HEK293 (cell line): Measurements from ENCODE around the gene GALNT13.

ENCODE experiments used
- CTCF ChIA-PET: fragments of 350-600 bp; formaldehyde crosslinking; extraction: SDS; loops from one replicate; lab custom pipeline; 2021; ENCODE audit warnings: antibody characterized with exemption; lab: Yijun Ruan, JAX
- POLR2A ChIA-PET: fragments of 300-600 bp; formaldehyde crosslinking; extraction: SDS; loops from one replicate; lab custom pipeline; 2020; ENCODE audit warnings: antibody characterized with exemption, inconsistent platforms; lab: Yijun Ruan, JAX
- H3K27ac ChIP-seq: fragments of 200-500 bp; sonication (Bioruptor generic); 2 replicates; pipeline ENCODE4 v1.5.1; 2014; ENCODE audit warnings: low read depth, low read length, control low read depth, inconsistent platforms; ENCODE audit errors: extremely low read depth
- H3K36me3 ChIP-seq, 2 experiments: fragments of 200-500 bp in 1 of 2; sonication (Bioruptor generic) in 1 of 2; 1 replicate in 1 of 2; 2 replicates in 1 of 2; pipeline ENCODE4 v1.5.1; 2014 to 2017; ENCODE audit warnings: inconsistent platforms in 2 of 2, low read length in 2 of 2; ENCODE audit not compliant: control insufficient read depth in 2 of 2, insufficient read depth in 1 of 2
- H3K4me1 ChIP-seq: fragments of 200-500 bp; sonication (Bioruptor generic); 2 replicates; pipeline ENCODE4 v1.5.1; 2014; ENCODE audit warnings: mild to moderate bottlenecking, low read length, inconsistent platforms; ENCODE audit not compliant: control insufficient read depth, insufficient read depth
- H3K4me3 ChIP-seq: 2 replicates; pipeline ENCODE4 v1.5.1; 2011; ENCODE audit warnings: low read depth, mild to moderate bottlenecking, control low read depth, low read length, moderate library complexity
- H3K9me3 ChIP-seq: fragments of 200-500 bp; sonication (Bioruptor generic); 2 replicates; pipeline ENCODE4 v1.5.1; 2014; ENCODE audit warnings: low read depth, low read length, inconsistent platforms; ENCODE audit not compliant: control insufficient read depth, insufficient read depth
- BCL11B ChIP-seq: fragments of 450-650 bp; formaldehyde crosslinking; IDR thresholded peaks from 2 replicates; pipeline ENCODE4 v1.5.1; 2016; ENCODE audit warnings: low read depth, missing biosample characterization, missing genetic modification characterization
- GFI1B ChIP-seq: fragments of 450-650 bp; formaldehyde crosslinking; IDR thresholded peaks from 2 replicates; pipeline ENCODE4 v1.5.1; 2016; ENCODE audit warnings: missing biosample characterization, missing genetic modification characterization
- GLI4 ChIP-seq: fragments of 450-650 bp; formaldehyde crosslinking; IDR thresholded peaks from 2 replicates; pipeline ENCODE4 v1.5.1; 2016; ENCODE audit warnings: missing biosample characterization, missing genetic modification characterization
- SCRT1 ChIP-seq: fragments of 450-650 bp; formaldehyde crosslinking; IDR thresholded peaks from 2 replicates; pipeline ENCODE4 v1.5.1; 2016; ENCODE audit warnings: missing biosample characterization, missing genetic modification characterization, borderline replicate concordance
- TCF7L2 ChIP-seq: IDR thresholded peaks from 2 replicates; pipeline ENCODE4 v1.6.1; 2011; ENCODE audit warnings: low read depth, mild to moderate bottlenecking, inconsistent platforms, low read length, moderate library complexity, borderline replicate concordance
- YY2 ChIP-seq: fragments of 450-650 bp; formaldehyde crosslinking; IDR thresholded peaks from 2 replicates; pipeline ENCODE4 v1.5.1; 2016; ENCODE audit warnings: missing biosample characterization, missing genetic modification characterization
- ZBTB1 ChIP-seq: fragments of 450-650 bp; formaldehyde crosslinking; IDR thresholded peaks from 2 replicates; pipeline ENCODE4 v1.5.1; 2016; ENCODE audit warnings: missing biosample characterization, missing genetic modification characterization
- ZNF138 ChIP-seq: fragments of 450-650 bp; formaldehyde crosslinking; IDR thresholded peaks from 2 replicates; pipeline ENCODE4 v1.5.1; 2016; ENCODE audit warnings: missing biosample characterization, missing genetic modification characterization, borderline replicate concordance
- ZNF16 ChIP-seq: fragments of 450-650 bp; formaldehyde crosslinking; IDR thresholded peaks from 2 replicates; pipeline ENCODE4 v1.5.1; 2016; ENCODE audit warnings: low read depth, missing biosample characterization, missing genetic modification characterization
- ZNF175 ChIP-seq: fragments of 450-650 bp; formaldehyde crosslinking; IDR thresholded peaks from 2 replicates; pipeline ENCODE4 v1.5.1; 2016; ENCODE audit warnings: missing biosample characterization, missing genetic modification characterization
- ZNF521 ChIP-seq: fragments of 450-650 bp; formaldehyde crosslinking; IDR thresholded peaks from 2 replicates; pipeline ENCODE4 v1.5.1; 2017; ENCODE audit warnings: missing biosample characterization, mild to moderate bottlenecking, missing genetic modification characterization
- ZNF529 ChIP-seq: fragments of 450-650 bp; formaldehyde crosslinking; IDR thresholded peaks from 2 replicates; pipeline ENCODE4 v1.5.1; 2017; ENCODE audit warnings: missing genetic modification characterization, missing biosample characterization; ENCODE audit not compliant: insufficient replicate concordance
- ZNF610 ChIP-seq: fragments of 450-650 bp; formaldehyde crosslinking; IDR thresholded peaks from 2 replicates; pipeline ENCODE4 v1.5.1; 2016; ENCODE audit warnings: missing biosample characterization, missing genetic modification characterization, borderline replicate concordance
- ZNF626 ChIP-seq: fragments of 450-650 bp; sonication (Bioruptor Pico); formaldehyde crosslinking; IDR thresholded peaks from 2 replicates; pipeline ENCODE4 v1.5.1; 2018; ENCODE audit warnings: missing biosample characterization, missing genetic modification characterization, inconsistent platforms
- ZNF747 ChIP-seq: fragments of 450-650 bp; formaldehyde crosslinking; IDR thresholded peaks from 2 replicates; pipeline ENCODE4 v1.5.1; 2016; ENCODE audit warnings: missing biosample characterization, missing genetic modification characterization
- ZNF830 ChIP-seq: fragments of 450-650 bp; IDR thresholded peaks from 2 replicates; pipeline ENCODE4 v1.5.0; 2018; ENCODE audit warnings: missing biosample characterization, missing genetic modification characterization, low read depth, mild to moderate bottlenecking, moderate library complexity
- ZSCAN16 ChIP-seq: fragments of 450-650 bp; formaldehyde crosslinking; IDR thresholded peaks from 2 replicates; pipeline ENCODE4 v1.5.1; 2016; ENCODE audit warnings: missing biosample characterization, missing genetic modification characterization
- TF ChIP-seq, protein P1 (sequence below): fragments of 450-650 bp; formaldehyde crosslinking; IDR thresholded peaks from 2 replicates; pipeline ENCODE4 v1.5.1; 2016; ENCODE audit warnings: missing biosample characterization, missing genetic modification characterization
- TF ChIP-seq, protein P2 (sequence below): fragments of 450-650 bp; formaldehyde crosslinking; IDR thresholded peaks from 2 replicates; pipeline ENCODE4 v1.5.1; 2017; ENCODE audit warnings: missing biosample characterization, missing genetic modification characterization
- TF ChIP-seq, protein P3 (sequence below): fragments of 450-650 bp; formaldehyde crosslinking; IDR thresholded peaks from 2 replicates; pipeline ENCODE4 v1.5.1; 2016; ENCODE audit warnings: missing biosample characterization, missing genetic modification characterization
- TF ChIP-seq, protein P4 (sequence below): fragments of 450-650 bp; formaldehyde crosslinking; IDR thresholded peaks from 2 replicates; pipeline ENCODE4 v1.5.1; 2016; ENCODE audit warnings: missing biosample characterization, missing genetic modification characterization

GALNT13 gene

DNA sequence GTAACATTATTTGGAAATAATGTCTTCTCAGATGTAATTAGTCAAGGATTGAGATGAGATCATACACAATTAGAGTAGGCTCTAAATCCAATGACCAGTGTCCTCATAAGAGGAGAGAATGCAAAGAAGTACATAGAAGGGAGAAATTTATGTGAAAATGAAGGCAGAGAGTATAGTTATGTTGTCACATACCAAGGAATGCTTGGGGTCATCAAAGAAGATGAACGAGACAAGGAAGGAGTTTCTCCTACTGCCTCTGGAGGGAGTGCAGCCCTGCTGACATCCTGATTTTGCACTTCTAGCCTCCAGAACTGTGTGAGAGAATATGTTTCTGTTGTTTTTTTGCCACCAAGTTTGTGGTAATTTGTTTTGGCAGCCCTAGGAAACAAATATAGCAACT, 100.1 kb downstream of the GALNT13 start:
- CTCF ChIA-PET = no interaction called here
- no peak for TF ChIP-seq GLI4 (tag by site-specific recombination)
- TF ChIP-seq BCL11B (tag by site-specific recombination) = no peak
- TF ChIP-seq GFI1B (tag by site-specific recombination) = no peak
- TF ChIP-seq, protein P1, sequence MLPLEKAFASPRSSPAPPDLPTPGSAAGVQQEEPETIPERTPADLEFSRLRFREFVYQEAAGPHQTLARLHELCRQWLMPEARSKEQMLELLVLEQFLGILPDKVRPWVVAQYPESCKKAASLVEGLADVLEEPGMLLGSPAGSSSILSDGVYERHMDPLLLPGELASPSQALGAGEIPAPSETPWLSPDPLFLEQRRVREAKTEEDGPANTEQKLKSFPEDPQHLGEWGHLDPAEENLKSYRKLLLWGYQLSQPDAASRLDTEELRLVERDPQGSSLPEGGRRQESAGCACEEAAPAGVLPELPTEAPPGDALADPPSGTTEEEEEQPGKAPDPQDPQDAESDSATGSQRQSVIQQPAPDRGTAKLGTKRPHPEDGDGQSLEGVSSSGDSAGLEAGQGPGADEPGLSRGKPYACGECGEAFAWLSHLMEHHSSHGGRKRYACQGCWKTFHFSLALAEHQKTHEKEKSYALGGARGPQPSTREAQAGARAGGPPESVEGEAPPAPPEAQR (tag by site-specific recombination) = no peak
- TF ChIP-seq, protein P2, sequence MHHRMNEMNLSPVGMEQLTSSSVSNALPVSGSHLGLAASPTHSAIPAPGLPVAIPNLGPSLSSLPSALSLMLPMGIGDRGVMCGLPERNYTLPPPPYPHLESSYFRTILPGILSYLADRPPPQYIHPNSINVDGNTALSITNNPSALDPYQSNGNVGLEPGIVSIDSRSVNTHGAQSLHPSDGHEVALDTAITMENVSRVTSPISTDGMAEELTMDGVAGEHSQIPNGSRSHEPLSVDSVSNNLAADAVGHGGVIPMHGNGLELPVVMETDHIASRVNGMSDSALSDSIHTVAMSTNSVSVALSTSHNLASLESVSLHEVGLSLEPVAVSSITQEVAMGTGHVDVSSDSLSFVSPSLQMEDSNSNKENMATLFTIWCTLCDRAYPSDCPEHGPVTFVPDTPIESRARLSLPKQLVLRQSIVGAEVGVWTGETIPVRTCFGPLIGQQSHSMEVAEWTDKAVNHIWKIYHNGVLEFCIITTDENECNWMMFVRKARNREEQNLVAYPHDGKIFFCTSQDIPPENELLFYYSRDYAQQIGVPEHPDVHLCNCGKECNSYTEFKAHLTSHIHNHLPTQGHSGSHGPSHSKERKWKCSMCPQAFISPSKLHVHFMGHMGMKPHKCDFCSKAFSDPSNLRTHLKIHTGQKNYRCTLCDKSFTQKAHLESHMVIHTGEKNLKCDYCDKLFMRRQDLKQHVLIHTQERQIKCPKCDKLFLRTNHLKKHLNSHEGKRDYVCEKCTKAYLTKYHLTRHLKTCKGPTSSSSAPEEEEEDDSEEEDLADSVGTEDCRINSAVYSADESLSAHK = no peak
- TF ChIP-seq ZSCAN16 (tag by site-specific recombination) = no peak
- TF ChIP-seq ZNF175 = no peak
- H3K4me1 ChIP-seq = no peaks in the 10 kb centered on the region
- POLR2A ChIA-PET = no interaction called here
- no peak overlapping the region for H3K4me3 ChIP-seq
- no peaks in the 10 kb centered on the region for H3K9me3 ChIP-seq
- no peaks in the 10 kb centered on the region for H3K36me3 ChIP-seq
- H3K27ac ChIP-seq = no peak overlapping the region

DNA sequence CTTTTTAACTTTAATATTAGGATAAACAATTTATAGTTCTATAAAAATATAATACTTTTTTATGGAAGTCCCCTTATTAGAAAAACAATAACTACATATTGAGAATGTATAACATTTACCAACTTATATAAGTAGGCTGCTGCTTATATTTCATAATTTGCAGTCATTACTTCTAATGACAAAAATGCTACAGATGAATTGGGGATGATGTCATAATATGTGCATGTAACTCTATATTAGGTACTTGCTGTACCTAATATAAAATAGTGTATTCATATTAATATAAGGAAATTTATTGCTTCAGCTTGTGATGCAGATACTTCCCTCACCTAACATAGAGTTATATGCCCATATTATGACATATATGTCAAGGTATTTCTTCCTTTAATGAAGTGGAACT, 100.7 kb downstream of the GALNT13 start:
- Histone ChIP-seq H3K9me3 (no peaks in the 10 kb centered on the region), H3K36me3 (no peaks in the 10 kb centered on the region), H3K4me3 (no peak overlapping the region), H3K4me1 (no peaks in the 10 kb centered on the region), H3K27ac (no peak overlapping the region)
- CTCF ChIA-PET = no interaction called here
- POLR2A ChIA-PET = no interaction called here
- no peak for TF ChIP-seq ZNF16 (tag by site-specific recombination)
- TF ChIP-seq ZNF529 (tag by site-specific recombination) = no peak
- TF ChIP-seq, protein P3, sequence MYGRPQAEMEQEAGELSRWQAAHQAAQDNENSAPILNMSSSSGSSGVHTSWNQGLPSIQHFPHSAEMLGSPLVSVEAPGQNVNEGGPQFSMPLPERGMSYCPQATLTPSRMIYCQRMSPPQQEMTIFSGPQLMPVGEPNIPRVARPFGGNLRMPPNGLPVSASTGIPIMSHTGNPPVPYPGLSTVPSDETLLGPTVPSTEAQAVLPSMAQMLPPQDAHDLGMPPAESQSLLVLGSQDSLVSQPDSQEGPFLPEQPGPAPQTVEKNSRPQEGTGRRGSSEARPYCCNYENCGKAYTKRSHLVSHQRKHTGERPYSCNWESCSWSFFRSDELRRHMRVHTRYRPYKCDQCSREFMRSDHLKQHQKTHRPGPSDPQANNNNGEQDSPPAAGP = no peak

DNA sequence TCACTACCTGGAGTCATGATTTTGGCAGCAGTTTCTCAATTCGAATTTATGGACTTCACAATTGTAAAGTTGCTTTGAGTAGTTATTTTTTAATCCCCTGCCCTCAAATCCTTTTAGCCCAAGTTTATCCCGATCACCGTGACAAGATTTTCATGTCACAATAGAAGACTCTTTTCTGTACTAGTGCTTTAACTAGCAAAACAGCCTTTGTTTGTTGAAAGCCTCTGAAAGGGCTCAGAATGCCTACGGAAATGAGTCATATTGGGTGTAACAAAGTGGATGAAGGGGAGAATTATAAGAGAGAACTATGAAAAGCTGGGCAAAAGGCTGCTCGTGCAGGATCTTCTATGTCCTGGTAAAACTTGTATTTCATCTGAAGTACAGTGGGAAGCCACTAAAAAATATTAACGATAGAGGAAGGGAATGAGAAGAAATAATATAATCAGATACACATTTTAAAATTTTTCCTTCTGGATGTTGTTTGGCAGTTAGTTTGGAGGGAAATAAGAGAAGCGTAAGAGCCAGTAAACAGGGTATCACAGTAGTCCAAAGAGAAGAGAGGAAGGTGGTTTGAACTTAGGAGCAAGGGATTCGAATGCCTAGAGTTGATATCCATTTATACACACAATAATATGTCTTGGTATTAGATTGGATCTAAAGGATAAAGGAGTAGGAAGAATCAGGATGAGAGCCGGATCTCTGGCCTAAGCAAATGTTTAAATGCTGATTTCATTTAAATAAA, 114.9 kb downstream of the GALNT13 start:
- no peak overlapping the region for H3K4me3 ChIP-seq
- ChIA-PET POLR2A (no interaction called here), CTCF (no interaction called here)
- no peaks in the 10 kb centered on the region for H3K4me1 ChIP-seq
- no peak overlapping the region for H3K27ac ChIP-seq
- H3K9me3 ChIP-seq = no peaks in the 10 kb centered on the region
- H3K36me3 ChIP-seq = no peaks in the 10 kb centered on the region
- TF ChIP-seq, protein P4, sequence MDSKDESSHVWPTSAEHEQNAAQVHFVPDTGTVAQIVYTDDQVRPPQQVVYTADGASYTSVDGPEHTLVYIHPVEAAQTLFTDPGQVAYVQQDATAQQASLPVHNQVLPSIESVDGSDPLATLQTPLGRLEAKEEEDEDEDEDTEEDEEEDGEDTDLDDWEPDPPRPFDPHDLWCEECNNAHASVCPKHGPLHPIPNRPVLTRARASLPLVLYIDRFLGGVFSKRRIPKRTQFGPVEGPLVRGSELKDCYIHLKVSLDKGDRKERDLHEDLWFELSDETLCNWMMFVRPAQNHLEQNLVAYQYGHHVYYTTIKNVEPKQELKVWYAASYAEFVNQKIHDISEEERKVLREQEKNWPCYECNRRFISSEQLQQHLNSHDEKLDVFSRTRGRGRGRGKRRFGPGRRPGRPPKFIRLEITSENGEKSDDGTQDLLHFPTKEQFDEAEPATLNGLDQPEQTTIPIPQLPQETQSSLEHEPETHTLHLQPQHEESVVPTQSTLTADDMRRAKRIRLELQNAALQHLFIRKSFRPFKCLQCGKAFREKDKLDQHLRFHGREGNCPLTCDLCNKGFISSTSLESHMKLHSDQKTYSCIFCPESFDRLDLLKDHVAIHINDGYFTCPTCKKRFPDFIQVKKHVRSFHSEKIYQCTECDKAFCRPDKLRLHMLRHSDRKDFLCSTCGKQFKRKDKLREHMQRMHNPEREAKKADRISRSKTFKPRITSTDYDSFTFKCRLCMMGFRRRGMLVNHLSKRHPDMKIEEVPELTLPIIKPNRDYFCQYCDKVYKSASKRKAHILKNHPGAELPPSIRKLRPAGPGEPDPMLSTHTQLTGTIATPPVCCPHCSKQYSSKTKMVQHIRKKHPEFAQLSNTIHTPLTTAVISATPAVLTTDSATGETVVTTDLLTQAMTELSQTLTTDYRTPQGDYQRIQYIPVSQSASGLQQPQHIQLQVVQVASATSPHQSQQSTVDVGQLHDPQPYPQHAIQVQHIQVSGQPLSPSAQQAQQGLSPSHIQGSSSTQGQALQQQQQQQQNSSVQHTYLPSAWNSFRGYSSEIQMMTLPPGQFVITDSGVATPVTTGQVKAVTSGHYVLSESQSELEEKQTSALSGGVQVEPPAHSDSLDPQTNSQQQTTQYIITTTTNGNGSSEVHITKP = no peak
- TF ChIP-seq ZNF830 = no peak
- TF ChIP-seq SCRT1 (tag by site-specific recombination) = no peak
- TF ChIP-seq TCF7L2 = no peak
- no peak for TF ChIP-seq ZNF138 (tag by site-specific recombination)
- no peak for TF ChIP-seq ZNF610 (tag by site-specific recombination)
- TF ChIP-seq, protein P1 (tag by site-specific recombination) = no peak
- TF ChIP-seq ZBTB1 (tag by site-specific recombination) = no peak
- TF ChIP-seq YY2 (tag by site-specific recombination) = no peak
- TF ChIP-seq ZNF521 = no peak
- TF ChIP-seq ZNF626 (tag by site-specific recombination) = no peak
- TF ChIP-seq ZNF747 = no peak
